Measurements from ENCODE around the gene KIF23.

- TF ChIP-seq CTCF (conservative IDR thresholded peaks at IDR 0.05; ENCODE audit: low read depth, low read length) (no peak), EZH2 (IDR thresholded peaks at IDR 0.05; ENCODE audit: low read length, unreplicated experiment) (no peak), EZH2phosphoT487 (IDR thresholded peaks at IDR 0.05; ENCODE audit: borderline replicate concordance, low read length) (no peak)
These were observed 15.7 kb upstream of the KIF23 start for GRCh38 chr15:69398491-69398891.
